A549 (cell line): ENCODE data around the gene OVCH2.
"Not testable (repeated sequence)": the region's sequence is repeated elsewhere in the genome, so short reads cannot be mapped to it uniquely, and the experiment has no call there.

ENCODE experiments used
- CTCF ChIP-seq: fragments of >200 bp; sonication (Bioruptor Twin); formaldehyde crosslinking; IDR thresholded peaks from 3 replicates; pipeline ENCODE4 v1.5.1; 2016
- EHMT2 ChIP-seq: fragments of 200-600 bp; sonication (generic); IDR thresholded peaks from 2 replicates; pipeline ENCODE4 v1.6.1; 2016; ENCODE audit warnings: antibody characterized with exemption, low read depth, mild to moderate bottlenecking, moderate library complexity
- ELK1 ChIP-seq: fragments of 150-350 bp; IDR thresholded peaks from 2 replicates; pipeline ENCODE4 v1.6.1; 2014; ENCODE audit warnings: low read depth, mild to moderate bottlenecking, low read length
- ESRRA ChIP-seq: fragments of 150-350 bp; IDR thresholded peaks from 2 replicates; pipeline ENCODE4 v1.6.1; 2014; ENCODE audit warnings: mild to moderate bottlenecking, low read length, borderline replicate concordance
- HDAC2 ChIP-seq: fragments of 200-600 bp; sonication (generic); IDR thresholded peaks from 2 replicates; pipeline ENCODE4 v1.6.1; 2016
- KDM5A ChIP-seq: fragments of 200-600 bp; sonication (generic); IDR thresholded peaks from 2 replicates; pipeline ENCODE4 v1.6.1; 2016; ENCODE audit warnings: antibody characterized with exemption, mild to moderate bottlenecking
- MYC ChIP-seq: IDR thresholded peaks from 2 replicates; pipeline ENCODE4 v1.6.1; 2012; ENCODE audit warnings: mild to moderate bottlenecking, inconsistent platforms, low read length, improper control_type of control experiment, borderline replicate concordance
- PHF8 ChIP-seq: fragments of 200-600 bp; sonication (generic); IDR thresholded peaks from 2 replicates; pipeline ENCODE4 v1.6.1; 2016; ENCODE audit warnings: low read depth, mild to moderate bottlenecking, antibody characterized with exemption, moderate library complexity, borderline replicate concordance
- POLR2A ChIP-seq: IDR thresholded peaks from 2 replicates; pipeline ENCODE4 v1.6.1; 2012; ENCODE audit warnings: mild to moderate bottlenecking, low read length
- RFX5 ChIP-seq: fragments of 450-650 bp; IDR thresholded peaks from 2 replicates; pipeline ENCODE4 v1.7.1; 2014; ENCODE audit warnings: antibody characterized with exemption, mild to moderate bottlenecking, moderate library complexity
- SREBF2 ChIP-seq: fragments of 450-650 bp; IDR thresholded peaks from 2 replicates; pipeline ENCODE4 v1.6.1; 2014; ENCODE audit warnings: mild to moderate bottlenecking, moderate library complexity
- ZC3H11A ChIP-seq: fragments of 450-650 bp; IDR thresholded peaks from 2 replicates; pipeline ENCODE4 v1.6.1; 2014; ENCODE audit warnings: antibody characterized with exemption, mild to moderate bottlenecking

GRCh38 chr11:7734767-7735166, 28.5 kb upstream of the OVCH2 start:
- not testable (repeated sequence) for TF ChIP-seq EHMT2, ELK1, HDAC2, POLR2A, ZC3H11A, SREBF2, RFX5, KDM5A, CTCF, MYC, ESRRA, PHF8
